HFFc6 (cell line): ENCODE measurements around the gene CLASRP. TPM values are rescaled to one million over a fixed set of nuclear protein-coding genes. Genes with fewer than 3 reads are reported as not detected.

Source experiments
- DNase-seq: peaks from one replicate; pipeline ENCODE4 v3.0.0-alpha.2; 2018
- H3K27ac Mint-ChIP-seq: 2 replicates; pipeline ENCODE4 v1.8.0; 2020; ENCODE audit warnings: mild to moderate bottlenecking, mixed read lengths
- H3K27me3 Mint-ChIP-seq: 2 replicates; pipeline ENCODE4 v1.8.0; 2021; ENCODE audit warnings: mild to moderate bottlenecking, moderate library complexity, mixed read lengths; ENCODE audit not compliant: insufficient read depth
- H3K36me3 Mint-ChIP-seq: 2 replicates; pipeline ENCODE4 v1.8.0; 2021; ENCODE audit warnings: low read depth, mixed read lengths
- H3K4me1 Mint-ChIP-seq: 2 replicates; pipeline ENCODE4 v1.8.0; 2020; ENCODE audit warnings: low read depth, mixed read lengths
- H3K4me3 Mint-ChIP-seq: 2 replicates; pipeline ENCODE4 v1.8.0; 2020; ENCODE audit warnings: mild to moderate bottlenecking, moderate library complexity, mixed read lengths
- H3K9me3 Mint-ChIP-seq: 2 replicates; pipeline ENCODE4 v1.8.0; 2020; ENCODE audit warnings: mild to moderate bottlenecking, mixed read lengths
- total RNA-seq, 6 experiments: library from RNA; stranded (reverse); fragmentation: NEBNext Ultra II Directional; extraction: Animal tissue kit (Norgen Biotek cat#: 25700); gene quantifications; 2 replicates in 1 of 6; 3 replicates in 5 of 6; pipeline ENCODE4 v1.2.3, GENCODE V29; 2021
- TF ChIP-seq, protein P1 (sequence below): fragments of 200-600 bp; sonication (generic); IDR thresholded peaks from 2 replicates; pipeline ENCODE4 v1.5.0; 2021; ENCODE audit warnings: antibody characterized with exemption, mild to moderate bottlenecking

The CLASRP gene
- total RNA-seq, 6 experiments from 2014 or later = 29.9 to 42.9 (median 37.3) TPM

DNA sequence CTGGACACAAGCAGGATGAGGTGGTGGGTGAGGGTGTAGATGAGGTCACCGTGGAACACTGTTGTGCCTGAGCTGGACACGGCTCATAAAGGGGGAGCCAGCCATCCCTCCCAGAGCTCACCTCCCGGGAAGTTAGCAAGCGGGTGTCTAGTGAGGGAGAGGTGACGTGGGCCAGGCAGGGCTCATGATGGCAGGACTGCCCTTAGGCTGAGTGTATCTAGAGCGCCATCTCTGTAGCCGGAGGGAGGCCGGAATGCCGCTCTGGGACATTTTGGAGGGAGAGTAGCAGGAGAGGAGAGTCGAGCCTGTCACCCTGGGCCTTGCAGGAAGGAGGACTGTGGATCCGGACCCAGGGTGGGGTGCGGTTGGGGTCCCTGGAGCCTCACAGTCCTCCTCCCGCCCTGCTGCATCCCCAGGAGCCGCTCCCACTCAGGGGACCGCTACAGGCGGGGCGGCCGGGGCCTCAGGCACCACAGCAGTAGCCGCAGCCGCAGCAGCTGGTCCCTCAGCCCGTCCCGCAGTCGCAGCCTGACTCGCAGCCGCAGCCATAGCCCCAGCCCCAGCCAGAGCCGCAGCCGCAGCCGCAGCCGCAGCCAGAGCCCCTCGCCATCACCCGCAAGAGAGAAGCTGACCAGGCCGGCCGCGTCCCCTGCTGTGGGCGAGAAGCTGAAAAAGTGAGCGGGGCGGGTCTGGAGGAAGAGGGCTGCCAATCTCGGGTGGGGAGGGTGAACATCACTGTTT is 28.2 kb downstream of the CLASRP start:
- H3K9me3 Mint-ChIP-seq = no peaks in the 10 kb centered on the region
- H3K4me3 Mint-ChIP-seq = no peak overlapping the region
- peaks cover 7% of the 10 kb centered on the region for H3K27me3 Mint-ChIP-seq

DNA sequence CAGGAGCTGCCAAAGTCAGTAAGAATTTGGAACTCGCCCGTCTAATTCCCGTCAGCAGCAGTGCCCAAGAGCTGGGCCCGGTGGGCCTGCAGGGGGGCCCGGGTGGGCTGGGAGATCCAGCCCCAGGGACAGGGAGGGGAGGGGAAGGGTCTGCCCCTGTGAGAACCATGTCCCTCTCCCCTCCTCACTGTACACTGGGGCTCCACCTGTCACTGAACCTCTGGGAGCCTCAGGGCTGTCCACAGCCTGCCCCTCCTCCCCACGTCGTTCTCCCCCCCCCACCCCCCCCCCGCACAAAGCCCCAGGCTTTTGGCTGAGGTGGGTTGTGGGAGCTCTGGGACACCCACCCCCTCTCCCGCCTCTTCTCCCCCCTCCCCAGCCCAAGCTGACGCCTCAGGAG is 29.2 kb downstream of the CLASRP start:
- TF ChIP-seq, protein P1, sequence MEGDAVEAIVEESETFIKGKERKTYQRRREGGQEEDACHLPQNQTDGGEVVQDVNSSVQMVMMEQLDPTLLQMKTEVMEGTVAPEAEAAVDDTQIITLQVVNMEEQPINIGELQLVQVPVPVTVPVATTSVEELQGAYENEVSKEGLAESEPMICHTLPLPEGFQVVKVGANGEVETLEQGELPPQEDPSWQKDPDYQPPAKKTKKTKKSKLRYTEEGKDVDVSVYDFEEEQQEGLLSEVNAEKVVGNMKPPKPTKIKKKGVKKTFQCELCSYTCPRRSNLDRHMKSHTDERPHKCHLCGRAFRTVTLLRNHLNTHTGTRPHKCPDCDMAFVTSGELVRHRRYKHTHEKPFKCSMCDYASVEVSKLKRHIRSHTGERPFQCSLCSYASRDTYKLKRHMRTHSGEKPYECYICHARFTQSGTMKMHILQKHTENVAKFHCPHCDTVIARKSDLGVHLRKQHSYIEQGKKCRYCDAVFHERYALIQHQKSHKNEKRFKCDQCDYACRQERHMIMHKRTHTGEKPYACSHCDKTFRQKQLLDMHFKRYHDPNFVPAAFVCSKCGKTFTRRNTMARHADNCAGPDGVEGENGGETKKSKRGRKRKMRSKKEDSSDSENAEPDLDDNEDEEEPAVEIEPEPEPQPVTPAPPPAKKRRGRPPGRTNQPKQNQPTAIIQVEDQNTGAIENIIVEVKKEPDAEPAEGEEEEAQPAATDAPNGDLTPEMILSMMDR = no peak
- Mint-ChIP-seq H3K27ac (no peak overlapping the region), H3K27me3 (peaks cover 9% of the 10 kb centered on the region), H3K36me3 (0 out of 2 replicates have a peak, but pooled peaks cover 4% of the 10 kb centered on the region), H3K4me3 (no peak overlapping the region), H3K4me1 (no peaks in the 10 kb centered on the region), H3K9me3 (no peaks in the 10 kb centered on the region)
- no peak for DNase-seq

More for the DNA sequence above, 28.2 kb downstream of the CLASRP start:
- Mint-ChIP-seq H3K27ac (no peak overlapping the region), H3K36me3 (0 out of 2 replicates have a peak, but pooled peaks cover 4% of the 10 kb centered on the region), H3K4me1 (no peaks in the 10 kb centered on the region)
- TF ChIP-seq, protein P1 = no peak
- no peak for DNase-seq

DNA sequence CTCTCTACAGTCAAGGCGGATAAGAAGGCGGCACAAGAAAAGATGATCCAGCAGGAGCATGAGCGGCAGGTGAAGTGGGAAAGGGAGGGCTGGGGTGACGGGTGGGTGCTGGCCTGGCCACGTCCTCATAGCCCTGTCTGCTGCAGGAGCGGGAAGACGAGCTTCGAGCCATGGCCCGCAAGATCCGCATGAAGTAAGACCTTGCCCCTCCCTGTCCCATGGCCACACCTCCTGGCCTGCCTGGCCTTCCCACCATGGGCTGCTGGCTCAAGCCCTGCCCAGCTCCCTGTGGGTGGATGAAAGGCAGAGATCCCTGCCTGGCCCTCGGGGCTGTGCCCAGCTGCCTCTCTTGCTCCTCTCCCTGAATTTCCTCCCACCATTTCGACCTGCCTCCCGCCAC is 30.2 kb downstream of the CLASRP start:
- no peak overlapping the region for H3K27ac Mint-ChIP-seq
- H3K27me3 Mint-ChIP-seq = peaks cover 9% of the 10 kb centered on the region
- TF ChIP-seq, protein P1 = no peak
- no peak for DNase-seq
- no peak overlapping the region; the same call in 1 of the 2 replicates for H3K4me3 Mint-ChIP-seq
- 0 out of 2 replicates have a peak, but pooled peaks cover 4% of the 10 kb centered on the region for H3K36me3 Mint-ChIP-seq
- no peaks in the 10 kb centered on the region for H3K4me1 Mint-ChIP-seq
- no peaks in the 10 kb centered on the region for H3K9me3 Mint-ChIP-seq

DNA sequence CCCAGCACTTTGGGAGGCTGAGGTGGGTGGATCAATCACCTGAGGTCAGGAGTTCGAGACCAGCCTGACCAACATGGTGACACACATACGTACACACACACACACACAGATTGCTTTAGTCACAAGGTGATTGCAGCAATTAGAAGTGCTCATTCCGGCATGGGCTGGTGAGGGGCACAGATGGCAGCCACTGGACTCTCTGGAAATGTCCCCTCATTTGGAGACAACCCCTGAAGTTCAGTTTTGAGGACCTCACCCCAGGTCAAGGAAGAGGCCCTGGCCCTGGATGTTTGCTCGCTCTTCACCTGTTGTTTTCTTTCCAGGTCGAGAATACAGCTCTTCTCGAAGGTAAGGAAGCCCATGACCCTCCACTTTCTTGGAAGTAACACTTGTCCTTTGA is 31.4 kb downstream of the CLASRP start:
- no peak overlapping the region for H3K27ac Mint-ChIP-seq
- TF ChIP-seq, protein P1 = no peak
- H3K4me3 Mint-ChIP-seq = no peak overlapping the region
- 0 out of 2 replicates have a peak, but pooled peaks cover 4% of the 10 kb centered on the region for H3K36me3 Mint-ChIP-seq
- no peaks in the 10 kb centered on the region for H3K9me3 Mint-ChIP-seq
- no peaks in the 10 kb centered on the region for H3K4me1 Mint-ChIP-seq
- no peak for DNase-seq
- H3K27me3 Mint-ChIP-seq = peaks cover 9% of the 10 kb centered on the region

DNA sequence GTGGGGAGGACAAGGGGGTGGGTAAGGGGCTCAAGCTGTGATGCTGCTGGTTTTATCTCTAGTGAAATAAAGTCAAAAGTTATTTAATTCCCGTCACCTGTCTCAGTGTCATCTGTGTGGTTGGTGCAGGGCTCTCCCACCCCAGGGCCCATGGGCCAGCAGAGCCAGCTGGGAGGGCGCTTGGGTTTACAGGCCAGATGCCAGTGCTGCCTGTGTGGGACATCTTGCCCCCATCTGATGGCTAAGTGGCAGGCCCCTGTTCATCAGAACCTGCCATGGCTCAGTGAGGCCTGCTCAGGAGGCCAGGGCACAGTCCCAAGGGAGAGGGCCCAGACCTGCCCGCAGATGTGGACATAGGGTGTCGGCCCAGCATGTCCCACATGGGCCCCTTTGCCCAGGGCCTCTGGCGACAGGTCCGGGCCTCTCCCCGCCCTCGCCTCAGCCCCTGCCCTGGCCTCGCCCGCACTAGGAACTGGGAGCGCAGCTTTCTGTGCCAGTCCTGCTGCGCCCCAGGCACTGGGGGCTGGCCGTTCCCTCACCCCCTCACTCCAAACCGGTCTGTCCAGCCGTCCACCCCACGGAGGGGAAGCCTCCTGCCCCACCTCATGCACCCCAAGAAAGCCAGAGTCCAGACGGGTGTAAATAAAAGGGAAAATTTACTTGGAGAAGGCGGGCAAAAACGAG is 32.2 kb downstream of the CLASRP start:
- H3K36me3 Mint-ChIP-seq = 0 out of 2 replicates have a peak, but pooled peaks cover 4% of the 10 kb centered on the region
- TF ChIP-seq, protein P1 = no peak

More for the DNA sequence above, 32.2 kb downstream of the CLASRP start:
- Mint-ChIP-seq H3K9me3 (no peaks in the 10 kb centered on the region), H3K4me1 (no peaks in the 10 kb centered on the region), H3K27ac (no peak overlapping the region), H3K4me3 (no peak overlapping the region), H3K27me3 (peaks cover 9% of the 10 kb centered on the region)
- no peak for DNase-seq
